Activated T-cell treated with anti-CD3 and anti-CD28 coated beads for 48 hours (primary cell): ENCODE data around the gene CTSH.
"Not testable (repeated sequence)": the region's sequence is repeated elsewhere in the genome, so short reads cannot be mapped to it uniquely, and the experiment has no call there.

Source experiments
- DNase-seq: peaks from one replicate; pipeline ENCODE4 v3.0.0-alpha.2; 2020; ENCODE audit warnings: low read depth

The CTSH gene

DNA sequence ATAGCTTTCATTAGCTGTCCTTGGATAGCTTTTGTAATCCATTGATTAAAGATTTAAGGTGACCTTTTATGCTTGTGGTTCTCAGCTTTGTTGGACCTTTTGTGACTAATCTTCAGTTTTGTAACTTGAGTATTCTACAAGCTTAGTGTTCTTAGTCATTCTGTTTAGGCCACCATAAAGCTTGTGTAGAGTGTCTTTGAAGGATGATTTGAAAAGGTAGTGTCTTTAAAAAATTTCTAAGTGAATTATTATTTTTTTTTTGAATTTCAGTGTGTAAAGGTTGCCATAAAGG is 64.7 kb downstream of the CTSH start:
- no peak for DNase-seq

DNA sequence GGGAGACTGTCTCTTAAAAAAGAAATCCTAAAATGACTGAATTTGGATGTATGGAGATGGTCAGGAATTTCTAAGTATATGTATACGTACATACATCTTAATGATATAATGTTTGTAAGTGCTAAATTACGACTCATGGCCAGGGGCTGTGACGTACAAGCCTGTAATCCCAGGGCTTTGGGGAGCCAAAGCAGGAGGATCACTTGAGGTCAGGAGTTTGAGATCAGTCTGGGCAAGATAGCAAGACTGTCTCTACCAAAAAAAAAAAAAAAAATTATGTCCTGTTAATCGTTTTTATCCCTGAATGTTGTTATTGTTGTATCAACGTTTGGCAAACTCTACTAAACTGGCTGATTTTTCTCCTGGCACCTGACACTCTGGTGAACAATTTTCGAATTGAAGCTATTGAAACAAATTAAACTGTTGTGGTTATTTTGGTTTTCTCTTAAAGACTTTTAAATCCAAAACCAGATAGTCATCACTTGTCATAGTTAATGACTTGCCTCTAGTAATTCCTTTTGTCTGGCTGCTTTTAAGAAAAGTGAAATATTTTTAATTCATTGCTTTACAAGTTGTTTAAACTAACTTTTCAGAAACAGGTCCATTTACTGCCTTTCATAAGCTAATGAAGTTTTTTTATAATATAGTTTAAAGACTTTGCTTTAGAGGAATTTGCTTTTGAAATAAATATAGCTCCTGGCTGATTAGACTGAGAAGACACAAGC is 65.2 kb downstream of the CTSH start:
- no peak for DNase-seq

DNA sequence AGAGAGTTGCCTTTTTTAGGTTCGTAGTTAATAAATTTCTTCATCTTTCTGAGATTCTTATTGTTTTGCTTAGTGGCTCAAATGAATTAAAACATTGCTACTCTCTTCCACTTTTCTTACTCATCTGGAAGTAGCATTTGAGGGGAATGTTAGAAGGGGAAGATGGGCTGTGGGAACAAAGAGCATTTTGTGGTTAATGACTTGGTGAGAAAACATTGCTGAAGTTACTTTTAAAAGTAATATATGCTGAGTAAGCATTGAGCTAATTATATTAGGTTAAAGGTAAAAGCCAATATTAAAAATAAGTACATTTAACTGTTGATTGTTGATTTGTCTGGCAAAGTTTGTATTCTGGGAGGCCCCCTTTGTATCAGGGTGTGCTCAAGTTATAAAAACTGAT is 66.5 kb downstream of the CTSH start:
- no peak for DNase-seq

DNA sequence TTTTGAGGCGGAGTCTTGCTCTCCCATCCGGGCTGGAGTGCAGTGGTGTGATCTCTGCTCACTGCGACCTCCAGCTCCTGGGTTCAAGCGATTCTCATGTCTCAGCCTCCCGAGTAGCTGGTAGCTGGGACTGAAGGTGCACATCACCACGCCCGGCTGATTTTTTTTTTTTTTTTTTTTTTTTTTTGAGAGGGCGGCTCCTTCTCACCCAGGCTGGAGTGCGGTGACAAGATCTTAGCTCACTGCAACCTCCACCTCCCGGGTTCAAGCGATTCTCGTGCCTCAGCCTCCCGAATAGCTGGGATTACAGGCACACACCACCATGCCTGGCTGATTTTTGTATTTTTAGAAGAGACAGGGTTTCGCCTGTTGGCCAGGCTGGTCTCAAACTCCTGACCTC is 67.9 kb downstream of the CTSH start:
- DNase-seq: not testable (repeated sequence)

DNA sequence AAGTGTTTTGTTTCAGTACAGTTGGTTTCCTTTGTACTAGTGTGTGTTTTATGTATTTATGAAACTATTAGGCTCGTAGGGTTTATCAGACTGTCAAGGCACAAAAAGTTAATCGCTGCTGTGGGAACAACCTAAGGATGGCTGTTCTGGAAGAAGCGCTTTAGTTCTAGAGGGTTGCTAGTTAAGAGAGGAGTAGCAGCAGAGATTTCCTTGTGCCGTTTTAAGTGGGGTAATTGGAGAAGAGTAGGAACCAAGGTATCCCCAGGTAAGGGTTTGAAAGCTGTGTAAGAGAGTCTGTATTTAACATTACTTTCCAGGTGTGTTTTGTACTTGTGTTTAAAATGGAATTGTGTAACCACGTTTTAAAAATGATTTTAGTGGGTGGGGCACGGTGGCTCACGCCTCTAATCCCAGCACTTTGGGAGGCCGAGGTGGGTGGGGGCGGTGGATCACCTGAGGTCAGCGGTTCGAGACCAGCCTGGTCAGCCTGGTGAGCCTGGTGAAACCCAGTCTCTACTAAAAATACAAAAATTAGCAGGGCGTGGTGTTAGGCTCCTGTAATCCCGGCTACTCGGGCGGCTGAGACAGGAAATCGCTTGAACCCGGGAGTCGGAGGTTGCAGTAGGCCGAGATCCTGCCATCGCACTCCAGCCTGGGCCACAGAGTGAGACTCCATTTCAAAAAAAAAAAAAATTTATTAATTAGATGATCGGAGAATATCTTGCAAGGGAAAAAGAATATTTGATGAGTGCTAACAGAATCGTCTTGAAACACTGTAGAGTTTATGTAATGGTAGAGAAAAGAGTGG is 69.5 kb downstream of the CTSH start:
- DNase-seq: no peak

DNA sequence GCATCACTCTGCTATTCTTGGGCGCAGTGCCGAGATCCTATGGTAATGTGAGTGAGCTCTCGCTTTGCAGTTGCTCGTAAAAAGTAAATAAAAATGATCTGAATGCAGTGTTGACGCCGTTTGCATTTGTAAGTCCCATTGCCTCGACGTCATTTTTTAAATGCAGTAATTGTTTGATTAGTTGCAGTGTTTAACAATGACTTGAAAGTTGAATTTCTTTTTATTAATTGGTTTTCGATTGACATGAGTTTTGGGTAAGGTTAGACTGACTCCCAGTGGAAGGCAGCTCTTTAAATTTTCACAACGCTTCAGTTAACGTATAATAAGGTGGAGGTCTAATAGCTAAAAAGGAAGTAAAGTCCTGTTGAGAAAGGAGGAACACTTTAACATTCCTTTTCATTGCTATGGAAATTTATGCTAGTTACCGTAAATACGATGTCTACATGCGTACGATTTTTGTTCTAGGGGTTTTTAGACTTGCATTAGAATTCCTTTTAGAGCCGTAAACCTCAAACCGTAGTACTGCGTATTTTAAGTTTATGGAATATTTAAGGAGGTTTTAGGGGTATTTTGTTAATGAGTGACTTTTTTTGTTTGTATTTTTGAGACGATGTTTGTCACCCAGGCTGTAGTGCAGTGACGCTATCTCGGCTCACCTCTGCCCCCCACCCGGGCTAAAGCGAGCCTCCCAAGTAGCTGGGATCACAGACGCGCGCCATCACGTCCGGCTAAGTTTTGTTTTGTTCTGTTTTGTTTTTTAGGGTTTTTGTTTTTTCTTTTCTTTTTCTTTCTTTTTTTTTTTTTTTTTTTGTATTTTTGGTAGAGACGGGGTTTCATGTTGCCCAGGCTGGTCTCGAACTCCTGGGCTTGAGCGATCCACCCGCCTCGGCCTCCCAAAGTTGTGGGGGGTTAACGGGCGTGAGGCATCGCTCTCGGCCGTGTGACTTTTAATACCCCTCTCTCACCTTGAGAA is 70.8 kb downstream of the CTSH start:
- peak; percentile 15 for DNase-seq

DNA sequence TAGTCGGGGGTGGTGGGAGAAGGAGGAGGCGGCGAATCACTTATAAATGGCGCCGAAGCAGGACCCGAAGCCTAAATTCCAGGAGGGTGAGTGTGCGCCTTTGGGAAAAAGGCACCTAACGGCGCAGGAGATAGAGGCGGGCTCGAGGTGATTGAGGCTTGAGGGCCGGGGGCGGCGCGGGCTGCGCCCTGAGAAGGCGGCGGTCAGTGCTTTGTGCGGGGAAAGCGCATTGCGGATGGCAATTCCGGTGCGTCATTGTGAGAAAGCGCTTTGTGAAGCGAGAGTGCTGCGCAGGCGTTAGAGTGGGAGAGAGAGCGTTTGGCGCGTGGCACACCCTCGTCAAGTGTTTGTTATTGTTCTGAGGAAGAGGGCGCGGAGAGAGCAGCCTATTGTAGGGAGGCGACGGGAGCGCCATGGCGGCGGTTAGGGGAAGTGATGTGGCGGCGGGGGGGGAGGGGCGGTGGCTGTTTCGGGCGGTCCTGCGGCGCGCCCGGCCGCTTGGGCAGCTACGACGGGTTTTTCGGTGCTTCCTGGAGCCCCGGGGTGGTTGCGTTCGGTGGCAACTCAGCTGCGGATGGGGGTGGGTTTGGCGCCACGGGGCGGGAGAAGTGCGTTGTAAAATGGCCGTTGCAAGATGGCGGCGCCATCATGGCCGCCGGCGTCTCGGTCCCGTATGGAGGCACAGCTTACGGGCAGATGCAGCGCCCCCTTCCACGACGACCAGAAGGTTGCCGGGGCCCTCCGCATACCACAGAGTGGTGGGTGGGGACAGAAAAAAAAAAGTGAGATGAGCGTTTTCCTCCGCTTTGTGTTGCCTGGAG is 71.7 kb downstream of the CTSH start:
- peak; percentile 87 for DNase-seq

DNA sequence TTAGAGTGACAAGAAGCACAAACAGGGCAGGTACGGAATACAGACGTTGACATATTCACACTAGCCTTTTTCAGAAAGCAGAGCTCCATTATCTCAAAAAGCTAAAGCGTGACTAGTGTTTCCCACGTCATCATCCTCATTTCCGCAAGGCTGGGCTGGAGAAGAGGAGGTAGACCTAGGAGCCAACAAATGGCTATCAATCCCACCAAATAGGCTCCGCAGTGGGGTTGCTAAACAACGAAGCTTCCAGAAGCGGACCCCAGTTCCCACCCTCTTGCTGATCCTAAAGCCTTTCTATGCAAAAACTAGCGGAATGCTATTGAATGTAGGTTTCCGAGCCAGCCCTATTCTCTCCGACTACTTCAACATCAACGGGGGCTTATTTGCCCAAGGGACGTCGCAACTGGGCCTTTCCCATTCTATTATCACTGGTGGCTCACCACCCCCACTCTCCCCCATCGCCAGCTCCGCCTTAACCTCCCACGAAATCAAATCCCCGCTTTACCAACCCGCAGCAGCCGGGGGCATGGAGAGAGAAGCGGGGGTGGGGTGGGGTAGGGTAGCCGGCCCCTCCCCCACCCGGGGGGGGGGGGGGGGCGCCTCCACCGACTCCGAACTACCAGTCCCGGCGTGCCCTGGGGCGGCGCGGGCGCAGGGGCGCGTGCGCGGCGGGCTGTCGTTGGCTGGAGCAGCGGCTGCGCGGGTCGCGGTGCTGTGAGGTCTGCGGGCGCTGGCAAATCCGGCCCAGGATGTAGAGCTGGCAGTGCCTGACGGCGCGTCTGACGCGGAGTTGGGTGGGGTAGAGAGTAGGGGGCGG is 72.5 kb downstream of the CTSH start, which contains the start of gene MORF4L1:
Gene MORF4L1, plus strand, starts transcription at position 736 of the 817 bp plus-strand sequence. CDS start 128 bp downstream, outside the sequence.
- peak; percentile 97 for DNase-seq

DNA sequence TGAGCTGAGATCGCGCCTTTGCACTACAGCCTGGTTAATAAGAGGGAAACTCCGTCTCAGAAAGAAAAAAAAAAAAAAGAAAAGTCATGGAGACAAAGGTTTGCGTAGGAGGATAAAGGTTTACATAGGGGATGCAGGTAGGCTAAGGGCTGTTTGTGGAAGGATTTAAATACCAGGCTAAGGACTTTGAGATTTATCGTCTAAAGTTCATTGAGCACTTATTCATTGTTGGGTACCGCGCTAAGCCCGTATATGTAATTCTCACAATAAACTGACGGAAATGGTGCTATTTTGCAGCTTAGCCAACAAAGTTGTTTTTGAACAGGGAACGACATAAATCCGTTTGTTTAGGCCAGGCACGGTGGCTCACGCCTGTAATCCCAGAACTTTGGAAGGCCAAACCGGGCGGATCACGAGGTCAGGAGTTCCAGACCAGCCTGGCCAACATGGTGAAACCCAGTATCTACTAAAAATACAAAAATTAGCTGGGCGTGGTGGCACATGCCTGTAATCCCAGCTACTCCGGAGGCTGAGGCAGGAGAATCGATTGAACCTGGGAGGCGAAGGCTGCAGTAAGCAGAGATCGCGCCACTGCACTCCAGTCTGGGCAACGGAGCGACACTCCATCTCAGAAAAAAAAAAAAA is 73.2 kb downstream of the CTSH start:
- DNase-seq: not testable (repeated sequence)
